NCI-H2107 (cell line): ENCODE data around the gene CHORDC1.
"Not testable (repeated sequence)": the region's sequence is repeated elsewhere in the genome, so short reads cannot be mapped to it uniquely, and the experiment has no call there.

Experiments
- DNase-seq: peaks from one replicate; lab custom pipeline; 2025; lab: John Stamatoyannopoulos, UW

The CHORDC1 gene

DNA sequence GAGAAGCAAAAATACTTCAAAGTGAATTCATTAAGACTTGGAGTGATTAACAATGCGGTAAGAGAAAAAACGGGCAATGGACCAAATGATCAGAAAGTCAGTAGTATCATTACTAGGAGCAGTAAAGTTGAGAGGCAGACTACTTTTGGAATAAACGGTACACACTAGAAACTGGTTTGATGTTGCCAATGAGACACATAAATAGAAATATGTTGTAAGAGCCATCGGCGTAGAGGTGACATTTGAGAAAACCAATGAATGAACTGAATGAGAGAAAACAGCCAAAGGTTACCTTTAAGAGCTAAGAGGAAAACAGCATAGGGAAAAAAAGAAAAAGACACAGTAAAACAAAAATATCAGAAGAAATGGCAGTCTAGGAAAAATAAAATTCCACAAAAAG lies 6.2 kb downstream of the CHORDC1 start:
- DNase-seq = no peak

DNA sequence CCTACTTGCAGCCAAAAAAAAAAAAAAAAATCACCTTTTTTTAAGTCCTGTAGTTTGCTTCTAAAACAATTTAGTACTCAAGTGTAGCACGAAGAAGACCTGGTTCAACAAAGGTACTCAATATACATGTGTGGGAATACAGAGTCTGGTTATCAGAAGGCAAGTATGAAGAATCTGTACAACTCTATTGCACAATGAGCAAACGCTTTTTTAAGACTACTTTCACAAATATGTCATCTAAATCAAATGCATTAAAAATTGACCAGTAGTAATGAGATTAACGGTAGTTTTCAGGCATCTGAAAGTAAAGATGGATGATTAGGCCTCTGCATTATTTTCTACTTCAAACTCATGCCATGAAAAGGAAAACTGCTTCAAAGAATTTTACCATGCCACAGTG lies 9.5 kb downstream of the CHORDC1 start:
- DNase-seq = no peak

DNA sequence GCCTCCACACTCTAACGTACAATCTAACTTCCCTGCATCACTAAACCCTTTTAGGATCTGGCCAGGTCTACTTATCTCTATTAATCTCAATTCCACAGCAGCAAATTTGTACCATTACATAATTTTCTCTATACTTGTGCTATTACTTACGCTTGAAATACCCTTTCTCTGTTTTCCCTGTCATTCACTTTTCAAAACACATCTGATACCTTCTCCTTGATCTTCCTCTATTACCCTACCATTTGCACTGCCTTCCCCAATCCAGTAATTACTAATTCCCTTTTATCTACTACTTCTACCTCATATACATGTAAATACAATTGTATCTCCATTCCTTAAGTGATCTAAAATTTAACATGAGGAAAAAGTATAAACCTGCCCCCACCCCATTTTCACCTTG lies 14.0 kb downstream of the CHORDC1 start:
- DNase-seq = no peak

DNA sequence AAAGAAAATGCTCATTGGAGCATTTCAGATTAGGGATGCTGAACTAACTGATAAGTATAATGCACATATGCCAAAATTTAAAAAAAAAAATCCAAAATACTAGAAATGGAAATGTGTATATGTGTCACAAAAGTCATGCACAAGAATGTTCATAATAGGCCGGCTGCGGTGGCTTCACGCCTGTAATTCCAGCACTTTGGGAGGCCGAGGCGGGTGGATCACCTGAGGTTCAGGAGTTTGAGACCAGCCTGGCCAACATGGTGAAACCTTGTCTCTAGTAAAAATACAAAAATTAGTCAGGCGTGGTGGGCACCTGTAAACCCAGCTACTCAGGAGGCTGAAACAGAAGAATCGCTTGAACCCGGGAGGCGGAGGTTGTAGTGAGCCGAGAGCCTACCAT lies 14.9 kb downstream of the CHORDC1 start:
- not testable (repeated sequence) for DNase-seq

DNA sequence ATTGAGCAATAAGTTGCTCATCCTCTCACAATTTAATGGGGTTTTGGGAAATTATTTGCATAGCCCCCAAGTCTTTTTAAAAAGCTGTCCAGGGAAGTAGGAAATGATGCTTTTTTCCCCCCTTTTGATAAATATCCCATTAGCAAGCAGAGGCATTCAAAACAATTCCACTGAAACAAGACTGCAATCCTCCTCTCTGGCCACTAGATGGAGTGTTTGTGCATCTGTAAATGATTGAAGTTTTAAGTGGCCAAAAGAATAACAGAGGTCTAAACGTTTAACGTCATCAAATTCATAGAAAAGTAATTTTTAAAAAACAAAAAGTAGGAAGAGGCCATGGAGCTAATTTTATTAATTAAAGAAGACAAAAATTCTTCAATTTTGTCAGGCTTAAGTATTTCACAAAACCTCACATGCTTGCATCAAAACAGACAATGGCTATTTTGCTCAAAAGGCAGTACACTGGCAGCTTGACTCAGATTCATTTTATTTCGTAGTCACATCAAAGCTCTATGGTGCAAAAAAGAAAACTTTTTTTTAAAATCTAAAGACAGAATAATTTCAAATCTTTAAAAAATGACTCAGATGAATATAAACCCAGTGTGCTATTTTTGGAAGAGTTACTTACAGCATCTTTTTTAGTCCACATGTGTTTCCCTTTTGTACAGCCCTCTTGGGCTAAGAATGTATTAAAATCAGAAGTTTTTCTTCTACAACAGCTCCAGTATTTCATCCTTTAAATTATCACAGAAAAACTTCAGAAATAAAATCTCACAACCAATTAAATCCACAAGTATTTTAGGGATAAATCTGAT lies 17.8 kb downstream of the CHORDC1 start:
- DNase-seq = peak; percentile 2

DNA sequence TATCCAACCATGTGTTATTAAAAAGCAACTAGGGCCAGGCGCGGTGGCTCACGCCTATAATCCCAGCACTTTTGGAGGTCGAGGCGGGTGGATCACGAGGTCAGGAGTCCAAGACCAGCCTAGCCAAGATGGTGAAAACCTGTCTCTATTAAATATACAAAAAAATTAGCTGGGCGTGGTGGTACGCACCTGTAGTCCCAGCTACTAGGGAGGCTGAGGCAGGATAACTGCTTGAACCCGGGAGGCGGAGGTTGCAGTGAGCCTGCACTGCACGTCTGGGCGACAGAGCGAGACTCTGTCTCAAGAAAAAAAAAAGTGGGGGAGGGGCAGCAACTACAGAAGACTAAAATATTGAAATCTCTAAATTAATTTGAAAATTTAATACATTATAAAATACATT lies 18.4 kb downstream of the CHORDC1 start:
- no peak for DNase-seq

DNA sequence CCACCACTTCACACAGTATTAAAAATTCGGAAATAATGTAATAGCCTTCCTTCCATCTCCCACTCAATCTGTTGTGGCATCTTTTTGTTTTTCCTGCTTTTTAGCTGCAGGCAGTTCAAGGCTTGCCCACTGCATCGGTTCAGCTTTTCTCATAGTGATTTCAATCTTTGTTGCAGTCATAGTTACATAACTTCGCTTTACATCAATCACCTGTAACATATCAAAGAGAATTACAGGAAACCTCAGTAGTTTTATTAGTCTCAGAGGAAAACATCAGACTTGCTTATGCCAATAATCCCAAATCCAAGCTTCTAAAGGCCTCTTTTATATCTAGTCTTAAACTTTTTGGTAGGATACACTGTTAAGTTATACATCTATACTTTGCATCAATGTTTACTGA lies 20.5 kb downstream of the CHORDC1 start:
- DNase-seq = no peak

DNA sequence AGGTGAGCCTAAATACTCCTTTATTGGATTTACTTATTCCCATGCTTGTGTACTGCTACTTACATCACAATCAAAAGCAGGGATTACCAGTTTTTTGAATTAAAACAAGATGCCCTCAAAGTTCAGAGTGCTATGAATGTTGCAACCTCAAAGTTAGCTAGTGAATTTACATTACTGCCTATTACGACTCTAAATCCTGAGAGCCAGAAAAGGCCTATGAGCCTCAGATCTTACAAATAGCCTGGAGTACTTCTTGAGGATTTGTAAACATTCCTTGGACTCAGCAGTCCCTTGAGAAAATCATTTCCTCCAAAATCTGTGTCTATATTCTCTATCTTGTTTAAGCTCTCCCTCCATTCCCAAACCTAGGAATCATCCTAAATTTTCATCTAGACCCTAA lies 25.5 kb downstream of the CHORDC1 start:
- DNase-seq = no peak

DNA sequence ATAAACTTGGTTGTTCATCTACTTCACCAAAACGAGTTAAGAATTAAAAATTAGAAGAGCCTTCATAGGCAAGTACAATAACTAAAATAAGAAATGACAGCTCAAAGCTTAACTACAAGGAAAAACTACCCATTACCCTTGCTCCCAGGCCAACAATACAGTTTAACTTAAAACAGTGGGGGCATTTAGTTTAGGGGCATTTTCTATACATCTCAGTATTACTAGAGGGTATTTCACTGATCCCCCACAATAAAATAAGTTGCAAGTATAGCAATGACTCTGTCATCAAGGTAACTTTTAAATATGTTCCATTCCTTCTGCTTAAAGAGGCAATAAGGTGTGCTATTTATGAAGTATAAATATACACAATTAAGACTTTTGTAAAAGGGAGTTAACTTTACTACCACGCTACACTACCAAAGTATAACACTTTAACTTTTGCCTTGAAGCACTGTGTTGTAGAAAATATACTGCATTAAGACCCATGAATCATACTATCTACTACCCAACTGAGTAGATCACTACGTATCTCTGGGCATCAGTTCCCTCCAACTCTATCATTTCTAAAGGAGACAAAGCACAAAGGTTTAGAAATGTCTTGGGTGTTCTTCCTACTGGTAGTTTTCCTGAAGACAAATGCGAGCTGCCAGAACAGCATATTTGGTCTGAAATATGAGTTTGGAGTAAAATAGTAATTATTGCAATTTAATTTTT lies 29.8 kb downstream of the CHORDC1 start:
- DNase-seq = no peak

DNA sequence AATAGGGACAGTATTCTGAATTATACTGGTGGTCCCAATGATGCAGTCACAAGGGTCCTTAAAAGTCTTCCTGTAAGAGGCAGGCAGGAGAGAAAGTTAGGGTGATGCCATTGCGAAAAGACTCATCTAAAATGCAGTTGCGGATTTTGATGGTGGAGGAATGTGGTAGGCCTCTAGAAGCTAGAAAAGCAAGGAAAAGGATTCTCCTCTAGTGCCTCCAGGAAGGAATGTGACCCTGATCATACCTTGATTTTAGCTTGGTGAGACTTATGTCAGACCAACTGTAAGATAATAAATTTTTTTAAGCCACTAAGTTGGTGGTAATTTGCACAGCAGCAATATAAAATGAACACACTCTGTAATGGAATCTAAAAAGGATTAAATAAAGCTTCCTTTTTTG lies 33.8 kb downstream of the CHORDC1 start:
- DNase-seq = no peak

DNA sequence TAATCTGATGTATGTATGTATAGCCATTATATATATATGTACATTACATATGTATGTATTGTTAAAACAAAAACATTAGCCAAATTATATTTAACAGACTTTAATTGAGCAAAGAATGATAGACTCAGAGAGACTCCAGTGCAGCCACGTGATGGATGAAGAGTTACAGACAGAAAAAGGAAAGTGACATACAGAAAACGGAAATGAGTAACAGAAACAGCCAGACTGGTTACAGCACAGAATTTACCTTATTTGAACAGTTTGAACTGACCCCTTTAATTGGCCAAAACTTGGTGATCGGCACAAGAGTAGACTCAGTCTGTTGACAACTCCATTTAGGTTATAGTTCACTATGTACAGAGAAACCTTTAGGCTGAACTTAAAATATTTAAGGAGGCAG lies 35.0 kb downstream of the CHORDC1 start:
- no peak for DNase-seq

DNA sequence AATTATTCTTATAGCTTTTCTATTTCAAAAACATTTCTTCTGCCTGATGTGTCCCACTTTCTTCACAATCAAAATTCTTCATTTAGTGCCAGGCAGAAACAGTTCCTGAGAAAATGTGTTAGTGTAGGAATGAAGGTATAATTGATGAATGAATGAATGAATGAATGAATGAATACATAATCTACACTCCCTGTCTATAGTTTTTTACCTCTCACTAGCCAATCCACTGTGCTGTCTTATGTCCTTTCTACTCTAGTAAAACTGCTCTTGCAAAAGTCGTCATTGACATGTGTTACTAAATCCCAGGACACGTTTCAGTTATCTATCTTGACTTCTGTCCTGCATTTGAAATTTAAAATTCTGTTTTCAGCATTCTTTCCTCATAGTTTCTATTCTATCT lies 42.9 kb downstream of the CHORDC1 start:
- DNase-seq = no peak

DNA sequence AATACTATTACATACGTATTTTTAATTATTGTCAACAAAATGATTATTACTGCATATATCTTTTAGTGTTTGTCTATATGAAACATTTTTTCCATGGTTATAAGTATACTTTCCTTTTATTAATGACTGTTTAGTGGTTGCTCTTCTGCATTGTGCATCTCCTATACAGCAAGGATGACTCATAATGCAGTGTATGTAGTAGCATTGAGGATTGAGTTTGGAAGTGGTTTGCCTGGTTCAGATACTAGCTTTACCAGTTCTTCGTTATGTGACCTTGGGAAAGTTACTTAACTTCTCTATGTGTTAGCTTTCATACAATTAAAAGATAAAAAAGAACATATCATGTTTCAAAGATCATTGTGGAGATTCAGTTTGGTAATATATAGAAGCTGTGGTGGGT lies 44.1 kb downstream of the CHORDC1 start:
- no peak for DNase-seq

DNA sequence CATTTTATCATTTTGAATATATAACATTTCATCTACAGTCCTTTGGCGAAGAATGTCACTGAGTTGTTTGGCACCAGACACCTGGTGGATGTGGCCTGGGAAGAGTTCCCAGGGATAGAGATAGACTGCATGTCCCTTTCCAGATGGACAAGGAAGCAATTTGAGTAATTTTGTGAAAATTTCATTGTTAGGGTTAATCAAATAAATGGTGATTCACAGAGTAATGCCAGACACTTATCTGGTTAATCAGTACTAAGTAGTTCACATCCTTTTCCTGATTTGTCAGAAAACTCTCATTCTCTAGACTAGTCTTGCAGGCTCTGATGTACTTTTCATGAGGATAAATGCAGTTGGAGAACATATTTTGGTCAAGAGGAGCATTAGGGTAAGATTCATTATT lies 46.8 kb downstream of the CHORDC1 start:
- no peak for DNase-seq

DNA sequence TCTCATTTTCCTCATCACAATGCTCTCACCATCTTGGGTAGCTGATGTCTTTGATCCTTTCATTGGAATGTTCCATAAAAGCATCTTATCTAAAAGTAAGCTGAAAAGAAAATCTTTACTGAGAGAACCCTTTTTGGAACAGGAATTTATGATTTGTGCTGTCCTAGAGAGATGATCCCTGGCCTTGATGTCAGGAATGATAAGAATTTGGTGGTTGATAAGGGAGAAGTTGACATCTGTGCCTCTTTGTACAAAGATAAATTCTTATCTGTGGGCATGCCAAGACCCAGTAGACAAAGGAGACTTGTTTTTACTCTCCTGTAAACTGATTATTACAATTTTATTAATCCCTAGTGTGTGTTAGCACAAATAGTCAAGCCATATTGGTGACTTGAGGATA lies 51.5 kb downstream of the CHORDC1 start:
- no peak for DNase-seq

DNA sequence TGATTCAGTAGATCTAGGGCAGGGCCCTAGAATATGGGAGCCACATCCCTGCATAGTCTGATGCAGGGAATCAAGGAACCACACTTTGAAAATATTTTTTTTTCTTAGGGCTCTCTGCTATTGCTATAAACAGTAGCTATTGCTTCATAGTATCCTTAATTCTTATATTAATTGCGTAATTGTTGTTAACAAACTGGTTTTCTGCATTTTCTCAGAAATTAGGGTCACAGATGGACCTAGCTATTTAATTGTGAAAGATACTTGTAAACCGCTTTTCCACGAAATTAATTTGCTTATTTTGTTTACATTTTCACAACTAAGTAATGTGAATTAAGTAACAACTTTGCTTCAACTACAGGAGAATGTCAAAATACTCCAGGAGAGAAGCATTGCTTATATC lies 54.3 kb downstream of the CHORDC1 start:
- DNase-seq = no peak

DNA sequence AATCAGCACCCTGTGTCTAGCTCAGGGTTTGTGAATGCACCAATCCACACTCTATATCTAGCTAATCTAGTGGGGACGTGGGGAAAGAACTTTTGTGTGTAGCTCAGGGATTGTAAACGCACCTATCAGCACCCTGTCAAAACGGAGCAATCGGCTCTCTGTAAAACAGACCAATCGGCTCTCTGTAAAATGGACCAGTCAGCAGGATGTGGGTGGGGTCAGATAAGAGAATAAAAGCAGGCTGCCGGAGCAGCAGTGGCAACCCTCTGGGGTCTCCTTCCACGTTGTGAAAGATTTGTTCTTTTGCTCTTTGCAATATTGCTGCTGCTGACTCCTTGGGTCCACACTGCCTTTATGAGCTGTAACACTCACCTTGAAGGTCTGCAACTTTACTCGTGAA lies 55.1 kb downstream of the CHORDC1 start:
- DNase-seq = not testable (repeated sequence)

DNA sequence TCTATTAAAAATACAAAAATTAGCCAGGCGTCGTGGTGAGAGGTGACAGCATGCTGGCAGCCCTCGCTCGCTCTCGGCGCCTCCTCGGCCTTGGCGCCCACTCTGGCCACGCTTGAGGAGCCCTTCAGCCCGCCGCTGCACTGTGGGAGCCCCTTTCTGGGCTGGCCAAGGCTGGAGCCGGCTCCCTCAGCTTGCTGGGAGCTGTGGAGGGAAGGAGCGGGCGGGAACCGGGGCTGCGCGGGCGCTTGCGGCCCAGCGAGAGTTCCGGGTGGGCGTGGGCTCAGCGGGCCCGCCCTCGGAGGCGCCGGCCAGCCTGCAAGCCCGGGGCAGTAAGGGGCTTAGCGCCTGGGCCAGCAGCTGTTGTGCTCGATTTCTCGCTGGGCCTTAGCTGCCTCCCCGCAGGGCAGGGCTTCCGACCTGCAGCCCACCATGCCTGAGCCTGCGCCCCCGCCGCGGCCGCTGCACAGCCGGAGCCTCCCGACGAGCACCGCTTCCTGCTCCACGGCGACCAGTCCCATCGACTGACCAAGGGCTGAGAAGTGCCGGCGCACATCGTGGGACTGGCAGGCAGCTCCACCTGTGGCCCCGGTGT lies 55.8 kb downstream of the CHORDC1 start:
- DNase-seq = not testable (repeated sequence)
